C1 segment of cervical spinal cord (tissue), 14 donors: ENCODE measurements around the gene SLC35G6.
"Not testable (repeated sequence)": the region's sequence is repeated elsewhere in the genome, so short reads cannot be mapped to it uniquely, and the experiment has no call there.

Source experiments
- DNase-seq, 14 donors: peaks; one replicate each; lab custom pipeline; 2025; lab: John Stamatoyannopoulos, UW

Gene SLC35G6

DNA sequence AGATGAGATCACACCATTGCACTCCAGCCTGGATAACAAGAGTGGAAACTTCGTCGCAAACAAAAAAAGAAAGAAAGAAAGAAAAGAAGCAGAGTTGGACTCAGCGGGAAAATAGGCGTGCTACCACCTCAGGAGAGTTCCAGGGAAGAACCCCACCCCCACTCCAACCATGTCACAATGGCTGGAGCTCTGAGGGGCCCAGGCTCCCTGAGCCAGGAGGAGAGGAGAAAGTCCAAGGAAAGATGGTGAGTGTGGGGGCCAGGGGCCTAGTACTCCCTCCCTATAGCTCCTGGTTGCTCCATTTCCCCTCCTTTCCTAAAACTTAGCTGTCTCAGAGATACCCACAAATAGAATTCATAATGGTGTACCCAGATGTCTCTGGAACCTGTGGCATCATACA, at the start of gene SLC35G6:
Gene SLC35G6 (plus strand): TSS at position 172 of the 400 bp plus-strand sequence. CDS start 71 bp downstream, at position 243.
- not testable (repeated sequence) for DNase-seq

DNA sequence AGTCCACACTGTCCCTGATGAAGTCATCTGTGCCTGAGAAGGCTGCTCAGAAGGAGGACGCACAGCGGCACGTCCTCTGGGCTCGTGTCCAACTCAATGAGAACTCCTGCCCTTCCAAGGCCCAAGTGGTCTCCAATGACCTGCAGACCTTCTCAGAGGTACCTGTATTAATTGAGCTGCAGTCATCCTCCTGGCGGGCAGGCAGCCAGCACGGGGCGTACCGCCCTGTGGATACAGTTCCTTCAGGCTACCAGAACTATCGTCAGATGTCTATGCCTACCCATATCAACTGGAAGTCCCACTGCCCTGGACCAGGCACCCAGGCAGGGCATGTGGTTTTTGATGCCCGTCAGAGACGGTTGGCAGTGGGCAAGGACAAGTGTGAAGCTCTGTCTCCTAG, 49.0 kb upstream of the SLC35G6 start:
- DNase-seq = no peak

DNA sequence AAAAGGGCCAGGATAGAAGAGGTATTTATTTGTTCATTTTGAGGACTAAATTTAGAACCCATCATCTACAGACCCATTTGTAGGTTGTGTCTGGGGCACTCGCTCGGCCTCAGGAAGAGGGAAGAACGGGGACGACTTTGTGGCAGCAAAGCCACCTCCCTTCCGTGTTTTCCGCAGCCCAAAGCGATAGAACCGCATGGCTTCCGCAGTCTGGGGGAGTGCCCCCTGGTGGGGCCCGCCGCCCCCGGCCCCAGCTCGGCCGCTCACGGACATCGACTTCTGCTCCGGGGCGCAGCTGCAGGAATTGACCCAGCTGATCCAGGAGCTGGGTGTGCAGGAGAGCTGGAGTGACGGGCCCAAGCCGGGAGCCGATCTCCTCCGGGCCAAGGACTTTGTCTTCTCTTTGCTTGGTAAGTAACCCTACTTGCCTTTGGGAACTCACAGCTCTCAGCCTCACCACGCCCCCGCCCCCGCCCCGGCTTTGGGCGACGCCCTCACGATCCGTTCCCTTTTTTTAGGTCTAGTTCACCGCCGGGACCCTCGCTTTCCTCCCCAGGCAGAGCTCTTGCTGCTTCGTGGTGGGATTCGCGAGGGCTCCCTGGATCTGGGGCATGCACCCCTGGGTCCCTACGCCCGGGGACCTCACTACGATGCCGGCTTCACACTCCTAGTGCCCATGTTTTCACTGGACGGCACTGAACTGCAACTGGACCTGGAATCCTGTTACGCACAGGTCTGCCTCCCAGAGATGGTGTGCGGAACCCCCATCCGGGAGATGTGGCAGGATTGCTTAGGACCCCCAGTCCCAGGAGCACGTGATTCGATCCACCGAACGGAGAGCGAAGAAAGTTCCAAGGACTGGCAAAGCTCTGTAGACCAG, 45.3 kb upstream of the SLC35G6 start:
- peak in 3 of 14 donors; percentile 30 to 35 (median 32) for DNase-seq

- peak in 9 of 14 donors; percentile 15 to 81 (median 43) for DNase-seq
Measured at GRCh38 chr17:7436556-7437368, 44.5 kb upstream of the SLC35G6 start.

- DNase-seq = peak in 1 of 14 donors; percentile 44
Measured at GRCh38 chr17:7437369-7437863, 43.8 kb upstream of the SLC35G6 start.

GRCh38 chr17:7437950-7438614, 43.2 kb upstream of the SLC35G6 start:
- DNase-seq = peak in 9 of 14 donors; percentile 20 to 68 (median 39)

DNA sequence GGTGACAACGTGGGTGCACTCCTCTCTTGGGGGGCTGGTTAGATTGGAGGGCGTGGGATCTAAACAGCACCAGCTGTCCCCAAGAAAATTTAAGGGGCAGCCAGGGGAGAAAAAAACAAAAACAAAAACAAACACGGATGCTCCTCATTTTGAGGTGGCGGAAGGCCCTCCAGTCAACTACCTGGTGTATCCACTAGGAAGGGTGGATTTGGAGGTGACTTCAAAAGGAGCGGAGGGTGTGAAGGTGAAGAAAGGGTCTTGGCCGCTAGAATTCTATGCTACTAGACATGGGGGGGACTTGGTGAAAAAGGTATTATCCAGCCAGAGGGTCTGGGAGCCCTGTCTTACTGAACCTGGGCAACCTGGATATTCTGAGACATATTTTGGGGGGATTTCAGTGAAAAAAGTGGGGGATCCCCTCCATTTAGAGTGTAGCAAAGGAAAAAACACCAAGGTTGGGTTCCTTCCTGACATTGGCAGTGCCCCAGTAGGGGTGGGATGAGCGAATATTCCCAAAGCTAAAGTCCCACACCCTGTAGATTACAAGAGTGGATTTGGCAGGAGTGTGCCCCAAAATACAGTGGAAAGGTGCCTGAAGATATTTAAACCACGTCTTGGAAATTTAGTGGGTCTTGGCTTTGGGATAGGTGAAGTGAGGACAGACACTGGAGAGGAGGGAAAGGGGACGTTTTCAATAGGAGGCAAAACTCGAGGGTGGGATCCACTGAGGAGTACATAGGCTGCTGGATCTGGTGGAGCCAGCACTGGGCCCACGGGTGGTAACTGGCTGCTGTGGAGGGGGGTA, 42.4 kb upstream of the SLC35G6 start:
- no peak for DNase-seq

DNA sequence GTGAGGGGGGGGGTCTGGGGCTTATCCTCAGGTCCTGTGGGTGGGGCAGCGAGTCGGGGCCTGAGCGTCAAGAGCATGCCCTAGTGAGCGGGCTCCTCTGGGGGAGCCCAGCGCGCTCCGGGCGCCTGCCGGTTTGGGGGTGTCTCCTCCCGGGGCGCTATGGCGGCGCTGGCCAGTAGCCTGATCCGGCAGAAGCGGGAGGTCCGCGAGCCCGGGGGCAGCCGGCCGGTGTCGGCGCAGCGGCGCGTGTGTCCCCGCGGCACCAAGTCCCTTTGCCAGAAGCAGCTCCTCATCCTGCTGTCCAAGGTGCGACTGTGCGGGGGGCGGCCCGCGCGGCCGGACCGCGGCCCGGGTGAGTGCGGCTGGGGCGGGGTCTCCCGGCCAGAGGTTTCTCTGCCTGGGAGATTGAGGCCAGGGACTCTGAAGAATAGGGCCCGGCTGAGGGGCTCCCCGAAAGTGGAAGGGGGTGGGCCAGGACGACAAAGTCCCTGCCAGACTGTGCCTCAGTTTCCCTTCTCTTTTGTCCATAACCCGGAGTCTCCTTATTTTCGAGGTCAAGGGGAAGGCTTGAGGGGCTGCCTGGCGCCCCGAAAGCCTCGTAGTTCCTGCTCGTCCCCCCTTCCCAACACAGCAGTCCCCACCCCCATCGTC, 41.7 kb upstream of the SLC35G6 start, which contains the start of gene FGF11:
Gene FGF11 (plus strand): TSS at position 51 of the 651 bp plus-strand sequence. CDS start 109 bp downstream, at position 160.
- DNase-seq = no peak

GRCh38 chr17:7440113-7440833, 41.0 kb upstream of the SLC35G6 start:
- DNase-seq = peak in 2 of 14 donors; percentile 47 to 59

- DNase-seq = peak in 2 of 14 donors; percentile 34 to 49
Measured at GRCh38 chr17:7440834-7441195, 40.4 kb upstream of the SLC35G6 start.

GRCh38 chr17:7441266-7441665, 40.0 kb upstream of the SLC35G6 start:
- DNase-seq = no peak

DNA sequence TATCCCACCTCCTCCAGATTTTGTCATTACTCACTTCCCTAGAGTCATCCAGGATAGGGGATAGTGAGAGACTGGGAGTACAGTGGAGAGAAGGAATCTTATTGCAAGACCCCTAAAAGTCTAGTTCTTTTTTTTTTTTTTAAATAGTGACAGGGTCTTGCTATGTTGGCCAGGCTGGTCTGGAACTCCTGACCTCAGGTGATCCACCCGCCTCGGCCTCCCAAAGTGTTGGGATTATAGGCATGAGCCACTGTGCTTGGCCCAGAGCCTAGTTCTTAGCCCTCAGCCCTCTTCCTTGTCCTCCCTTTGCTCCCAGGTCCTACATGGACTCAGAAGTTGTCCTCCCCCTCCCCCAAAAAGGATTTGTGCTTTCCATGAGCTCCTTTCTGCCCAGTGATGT, 39.1 kb upstream of the SLC35G6 start:
- DNase-seq = no peak

DNA sequence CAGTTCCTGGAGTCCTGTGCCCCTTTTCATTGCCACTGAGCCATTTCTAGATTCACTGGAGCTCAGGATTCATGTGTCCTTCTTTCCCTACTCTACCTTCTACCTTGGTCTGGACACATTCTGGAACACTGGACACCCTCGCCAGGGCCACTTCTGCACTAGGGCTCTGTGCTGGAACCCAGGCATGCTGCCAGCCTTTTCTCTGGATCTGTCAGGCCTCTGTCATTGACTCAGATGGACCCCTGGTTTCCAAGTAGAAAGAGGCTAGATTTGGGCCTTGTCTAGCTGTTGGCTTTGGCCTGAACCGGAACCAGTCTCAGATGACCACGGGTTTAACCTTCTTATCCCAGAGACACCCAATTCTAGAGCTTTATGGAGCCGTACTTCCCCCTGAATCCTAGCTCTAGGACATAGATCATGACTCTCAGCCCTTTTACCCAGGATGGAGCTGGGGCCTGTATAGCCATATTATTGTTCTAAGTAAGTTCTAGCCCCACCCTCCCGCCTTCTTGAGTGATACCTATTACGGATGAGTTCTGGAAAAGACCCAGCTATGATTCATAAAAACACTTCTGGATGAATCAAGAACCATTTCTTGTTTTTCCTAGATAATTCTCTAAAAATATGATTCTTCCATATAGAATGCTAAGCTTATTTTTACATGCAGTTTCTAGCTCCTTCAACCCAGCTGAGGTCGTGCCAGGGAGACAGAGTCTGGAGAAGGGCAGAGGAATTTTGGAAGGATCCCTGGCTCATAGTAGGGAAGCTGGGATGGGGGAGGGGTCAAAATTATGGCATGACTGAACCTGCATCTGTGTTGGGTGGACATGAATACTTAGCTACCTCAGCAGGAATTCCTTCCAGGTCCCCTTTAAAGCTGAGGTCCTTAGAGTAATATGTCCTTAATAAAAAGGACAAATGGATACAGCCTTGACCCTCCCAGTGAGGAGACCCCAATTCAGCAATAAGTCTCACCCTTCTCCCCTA, 37.5 kb upstream of the SLC35G6 start:
- DNase-seq = no peak

DNA sequence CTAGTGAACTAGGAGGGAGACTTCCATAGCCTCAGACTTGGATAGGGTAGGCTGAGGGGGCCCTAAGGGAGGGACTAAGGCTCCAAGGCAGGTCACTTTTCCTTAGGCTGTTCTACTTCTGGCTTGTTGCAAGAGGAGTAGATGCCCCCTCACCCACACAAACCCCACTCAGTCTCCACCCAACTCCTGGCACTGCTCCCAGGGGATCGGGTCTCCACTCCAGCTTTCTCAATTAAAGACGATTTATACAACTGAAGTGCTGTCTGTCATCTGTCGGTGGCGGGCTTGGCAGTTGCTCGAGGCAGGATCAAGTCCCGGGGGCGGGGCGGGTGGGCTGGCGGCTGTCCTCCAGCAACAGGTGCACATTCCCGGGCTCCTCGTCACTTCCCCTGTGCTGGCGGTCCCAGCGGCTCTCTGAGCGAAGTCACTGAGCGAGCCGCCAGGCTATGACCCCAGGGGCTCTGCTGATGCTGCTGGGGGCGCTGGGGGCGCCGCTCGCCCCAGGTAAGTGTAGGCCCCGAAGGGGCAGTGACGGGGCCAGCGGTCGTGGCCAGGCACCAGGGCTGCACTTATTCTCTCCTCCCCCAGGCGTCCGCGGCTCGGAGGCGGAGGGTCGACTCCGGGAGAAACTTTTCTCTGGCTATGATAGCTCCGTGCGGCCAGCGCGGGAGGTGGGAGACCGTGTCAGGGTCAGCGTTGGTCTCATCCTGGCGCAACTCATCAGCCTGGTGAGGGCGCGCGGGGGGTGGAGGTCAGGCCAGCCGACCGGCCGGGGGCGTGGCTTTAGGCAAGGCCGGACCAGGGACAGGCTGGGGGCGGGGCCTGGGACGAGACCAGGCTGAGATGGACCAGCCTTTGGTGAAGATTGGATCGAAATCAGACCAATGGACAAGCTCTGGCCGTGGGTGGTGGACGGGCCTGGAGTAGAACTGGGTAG, 36.3 kb upstream of the SLC35G6 start, which contains the start of gene CHRNB1:
Gene CHRNB1 (plus strand): TSS at position 380 of the 937 bp plus-strand sequence. CDS start 67 bp downstream, at position 447.
- DNase-seq = peak in 10 of 14 donors; percentile 18 to 75 (median 47)

DNA sequence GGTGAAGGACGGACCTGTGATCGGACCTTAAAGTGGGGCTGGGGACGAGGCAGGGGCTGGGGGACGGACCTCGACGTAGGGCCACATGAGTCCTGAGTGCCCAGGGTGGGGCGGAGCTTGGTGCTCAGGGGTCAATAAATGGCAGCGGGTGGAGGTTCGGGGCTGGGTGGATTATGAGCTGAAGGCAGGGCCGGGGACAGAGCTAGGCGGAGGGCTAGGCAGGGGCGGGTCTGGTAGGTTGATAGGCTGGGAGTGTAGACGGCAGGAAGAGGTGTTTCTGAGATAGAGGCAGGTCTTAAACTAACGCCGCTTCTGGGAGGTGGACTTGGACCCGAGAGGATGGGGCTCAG, 35.7 kb upstream of the SLC35G6 start:
- DNase-seq = peak in 1 of 14 donors; percentile 64

- DNase-seq = no peak
Measured at GRCh38 chr17:7448461-7448860, 32.8 kb upstream of the SLC35G6 start.

DNA sequence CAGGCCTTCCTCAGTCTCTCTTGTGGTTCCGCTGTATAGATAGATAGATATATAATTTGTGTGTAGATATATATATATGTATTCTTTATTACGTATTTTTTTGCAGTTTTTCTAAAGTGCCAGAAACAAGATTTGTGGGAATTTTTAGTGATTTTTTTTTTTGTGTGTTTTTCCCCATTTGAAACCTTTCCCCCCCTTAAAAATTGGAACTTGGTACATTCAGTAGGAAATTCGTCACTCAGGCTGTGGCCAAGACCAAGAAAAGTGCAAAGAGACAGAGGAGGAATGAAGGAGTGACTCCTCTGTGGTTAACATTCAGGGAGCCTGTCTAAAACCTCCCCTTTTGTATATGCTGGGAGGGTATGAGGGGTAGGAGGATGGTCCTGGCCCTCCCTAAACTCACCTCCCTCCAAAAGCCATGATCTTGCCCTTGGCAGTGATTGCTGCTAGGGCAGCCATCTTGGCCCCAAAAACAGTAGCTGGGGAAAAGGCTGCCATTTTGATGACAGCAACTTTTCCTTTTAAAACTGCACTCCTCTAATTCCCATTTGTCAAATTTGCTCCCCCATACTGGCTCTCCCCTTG, 21.2 kb upstream of the SLC35G6 start:
- no peak for DNase-seq
